ENCODE results near the gene JKAMP.

- TF ChIP-seq CTCF (IDR thresholded peaks at IDR 0.05 in 4 of 5, conservative IDR thresholded peaks at IDR 0.05 in 1 of 5) (no peak), POLR2A (IDR thresholded peaks at IDR 0.05) (no peak)
These were observed 35.9 kb downstream of the JKAMP start for GRCh38 chr14:59520224-59520623.
